Right lobe of liver (tissue), 6 donors: ENCODE data around the gene CCDC190. TPM values are rescaled to one million over a fixed set of nuclear protein-coding genes. Genes with fewer than 3 reads are reported as not detected.

Source experiments
- ATAC-seq, 4 donors: fragments of 200-7000 bp; cut with Tn5 transposase; one replicate each; pipeline ENCODE4 v1.9.1; 2020; ENCODE audit warnings: mild to moderate bottlenecking in 4 of 4, moderate library complexity in 4 of 4
- DNase-seq, 3 donors: peaks; one replicate each; pipeline ENCODE4 v3.0.0-alpha.2; 2020
- H3K27ac ChIP-seq, 3 donors: fragments of 200-600 bp; one replicate each; pipeline ENCODE4 v1.8.0; 2022
- H3K27me3 ChIP-seq, 2 donors: fragments of 200-600 bp; one replicate each; pipeline ENCODE4 v1.8.0; 2022
- H3K36me3 ChIP-seq, 4 donors: fragments of 200-600 bp; sonication (generic) in 1 of 4; one replicate each; pipeline versions ENCODE4 v1.5.1 to v1.8.0; 2017 to 2022; ENCODE audit warnings: control low read depth in 1 of 4
- H3K4me1 ChIP-seq, 4 donors: fragments of 200-600 bp; sonication (generic) in 1 of 4; one replicate each; pipeline versions ENCODE4 v1.5.1 to v1.8.0; 2017 to 2022; ENCODE audit warnings: control low read depth in 1 of 4
- H3K4me3 ChIP-seq, 3 donors: fragments of 200-600 bp; one replicate each; pipeline ENCODE4 v1.8.0; 2022
- H3K9me3 ChIP-seq, 4 donors: fragments of 200-600 bp; sonication (generic) in 1 of 4; one replicate each; pipeline versions ENCODE4 v1.5.1 to v1.8.0; 2017 to 2022; ENCODE audit warnings: control low read depth in 1 of 4
- CTCF ChIP-seq, 4 donors: fragments of 200-600 bp in 3 of 4; fragments of 450-650 bp in 1 of 4; IDR thresholded peaks; one replicate each; pipeline versions ENCODE4 v1.5.1 to v1.8.0; 2016 to 2022; ENCODE audit warnings: antibody characterized with exemption in 4 of 4, mild to moderate bottlenecking in 2 of 4
- POLR2A ChIP-seq: fragments of 450-650 bp; IDR thresholded peaks from one replicate; pipeline ENCODE4 v1.6.1; 2017; ENCODE audit warnings: antibody characterized with exemption, mild to moderate bottlenecking
- WGBS: methylation state at CpG from one replicate; pipeline ENCODE4 v1.1.6; 2018; ENCODE audit warnings: low coverage, low lambda C conversion rate; ENCODE audit not compliant: insufficient coverage; ENCODE audit errors: missing lambda C conversion rate; 5-methylcytosine and 5-hydroxymethylcytosine counted together
- intact Hi-C, 2 donors: fragments of 100-400 bp; cut with DNase I; formaldehyde crosslinking; loops; one replicate each; pipeline versions ENCODE4 v1.11.2 to v1.14.1; 2022
- total RNA-seq, 6 experiments: library from RNA; depleted of rRNA in 2 of 6; stranded (reverse); fragments of >200 nt in 2 of 6; fragmentation: NEBNext Ultra II Directional in 3 of 6; extraction: Animal tissue kit (Norgen Biotek cat#: 25700) in 3 of 6; gene quantifications; one replicate each; pipeline versions ENCODE4 v1.1.0 to v1.2.4, GENCODE V29; 2016 to 2023
- donor health status: DM: no; HTN: yes; CAD: no.
- donor health status: DM: no; HTN: no; CAD: no.
- donor health status: DM: no; HTN: no; CAD: no.
- donor health status: DM: no; HTN: yes; CAD: no.
- donor health status: DM: no; HTN: yes; CAD: no.

The CCDC190 gene
- total RNA-seq, 6 experiments from 2014 or later: not detected

GRCh38 chr1:162835157-162835899 is 25.6 kb downstream of the CCDC190 start:
- intact Hi-C loops: no loop called here
- ATAC-seq: no peak

GRCh38 chr1:162832470-162832869 is 28.5 kb downstream of the CCDC190 start:
- no peaks in the 10 kb centered on the region for H3K9me3 ChIP-seq
- H3K27me3 ChIP-seq: no peaks in the 10 kb centered on the region
- DNase-seq (no peak), ATAC-seq (no peak)
- no peak overlapping the region for H3K4me3 ChIP-seq
- H3K4me1 ChIP-seq: no peaks in the 10 kb centered on the region
- no peak overlapping the region for H3K27ac ChIP-seq
- WGBS: 95% methylated on average over 3 of the region's 3 CpGs
- no peaks in the 10 kb centered on the region for H3K36me3 ChIP-seq
- intact Hi-C loops: no loop called here
- no peak for TF ChIP-seq POLR2A
- TF ChIP-seq CTCF (IDR thresholded peaks at IDR 0.05): no peak

More at GRCh38 chr1:162835157-162835899, 25.6 kb downstream of the CCDC190 start:
- no peak for TF ChIP-seq CTCF (IDR thresholded peaks at IDR 0.05)
- TF ChIP-seq POLR2A: no peak
- 46% methylated on average over 3 of the region's 3 CpGs for WGBS
- H3K27me3 ChIP-seq: no peaks in the 10 kb centered on the region
- H3K27ac ChIP-seq: no peak overlapping the region
- H3K36me3 ChIP-seq: no peaks in the 10 kb centered on the region
- DNase-seq: no peak
- no peaks in the 10 kb centered on the region for H3K4me1 ChIP-seq
- H3K4me3 ChIP-seq: no peak overlapping the region
- peaks cover 0 to 7% (median 2%) of the 10 kb centered on the region in 4 donors for H3K9me3 ChIP-seq

GRCh38 chr1:162829268-162829667 is 31.7 kb downstream of the CCDC190 start:
- intact Hi-C loops: no loop called here
- 100% methylated on average over 1 of the region's 1 CpG for WGBS
- TF ChIP-seq CTCF (IDR thresholded peaks at IDR 0.05) (no peak), POLR2A (no peak)

GRCh38 chr1:162823771-162824525 is 37.0 kb downstream of the CCDC190 start:
- ATAC-seq (no peak), DNase-seq (no peak)
- Histone ChIP-seq H3K36me3 (no peaks in the 10 kb centered on the region), H3K4me1 (peaks cover 0 to 16% (median 0%) of the 10 kb centered on the region in 4 donors), H3K27ac (no peak overlapping the region), H3K27me3 (no peaks in the 10 kb centered on the region), H3K9me3 (no peaks in the 10 kb centered on the region), H3K4me3 (no peak overlapping the region)
- 47% methylated on average over 2 of the region's 2 CpGs for WGBS
- no peak for TF ChIP-seq POLR2A
- intact Hi-C loops: no loop called here

More at GRCh38 chr1:162829268-162829667, 31.7 kb downstream of the CCDC190 start:
- DNase-seq: no peak
- no peaks in the 10 kb centered on the region for H3K9me3 ChIP-seq
- no peaks in the 10 kb centered on the region for H3K4me1 ChIP-seq
- H3K4me3 ChIP-seq: no peak overlapping the region
- ATAC-seq: no peak
- no peaks in the 10 kb centered on the region for H3K27me3 ChIP-seq
- H3K36me3 ChIP-seq: no peaks in the 10 kb centered on the region
- no peak overlapping the region for H3K27ac ChIP-seq

GRCh38 chr1:162823231-162823630 is 37.7 kb downstream of the CCDC190 start:
- Histone ChIP-seq H3K4me3 (no peak overlapping the region), H3K27me3 (no peaks in the 10 kb centered on the region), H3K9me3 (no peaks in the 10 kb centered on the region), H3K27ac (no peak overlapping the region), H3K4me1 (peaks cover 0 to 16% (median 0%) of the 10 kb centered on the region in 4 donors), H3K36me3 (no peaks in the 10 kb centered on the region)
- DNase-seq (no peak), ATAC-seq (no peak)
- intact Hi-C loops: no loop called here
- no peak for TF ChIP-seq POLR2A
- no peak for TF ChIP-seq CTCF (IDR thresholded peaks at IDR 0.05)
- WGBS: 83% methylated on average over 3 of the region's 3 CpGs
